ENCODE data around the gene DBNDD1. TPM values are rescaled to one million over a fixed set of nuclear protein-coding genes. Genes with fewer than 3 reads are reported as not detected.

The DBNDD1 gene
- total and polyA plus RNA-seq, 2 experiments from 2014 or later = 63.3 to 90.8 TPM

GRCh38 chr16:90001761-90002503 lies 17.3 kb downstream of the DBNDD1 start:
- H3K4me2 ChIP-seq = no peak overlapping the region
- Mint-ChIP-seq H3K36me3 (ENCODE audit: low read depth) (peaks cover 18% of the 10 kb centered on the region), H3K4me1 (no peaks in the 10 kb centered on the region; the same call in 2 of the 3 replicates), H3K4me3 (no peak overlapping the region), H3K9me3 (peaks cover 7% of the 10 kb centered on the region; the same call in 2 of the 3 replicates), H3K27ac (no peak overlapping the region), H3K27me3 (ENCODE audit: insufficient read depth, low read depth, poor library complexity) (peaks cover 27% of the 10 kb centered on the region)
- H3K27me3 ChIP-seq (ENCODE audit: insufficient read depth) = no peaks in the 10 kb centered on the region
- ATAC-seq (no peak), DNase-seq (ENCODE audit: low spot score) (no peak)
- H3K4me3 ChIP-seq = no peak overlapping the region
- no peak overlapping the region for H2AFZ ChIP-seq
- H3K9me2 ChIP-seq (ENCODE audit: insufficient read depth) = no peaks in the 10 kb centered on the region
- H3K36me3 ChIP-seq (ENCODE audit: insufficient read depth) = no peaks in the 10 kb centered on the region
- H4K20me1 ChIP-seq (replicated peaks; ENCODE audit: insufficient read depth) = no peaks in the 10 kb centered on the region
- no peak overlapping the region for H3K27ac ChIP-seq (ENCODE audit: low read depth)
- 0 out of 2 replicates have a peak, but pooled peaks cover 6% of the 10 kb centered on the region for H3F3A ChIP-seq (replicated peaks; ENCODE audit: low read depth)
- no peaks in the 10 kb centered on the region for H3K79me2 ChIP-seq (replicated peaks; ENCODE audit: insufficient read depth)
- TF ChIP-seq EZH2 (IDR thresholded peaks at IDR 0.05; ENCODE audit: low read depth, unreplicated experiment) (no peak), ZNF114 (CRISPR knock-in tag; IDR thresholded peaks at IDR 0.05) (no peak), JUNB (IDR thresholded peaks at IDR 0.05; ENCODE audit: unreplicated experiment) (no peak), ZNF462 (CRISPR knock-in tag; IDR thresholded peaks at IDR 0.05) (no peak), ETS1 (IDR thresholded peaks at IDR 0.05) (no peak), REST (IDR thresholded peaks at IDR 0.05; ENCODE audit: unreplicated experiment) (no peak), ZNF331 (CRISPR knock-in tag; IDR thresholded peaks at IDR 0.05; ENCODE audit: low read depth) (no peak), POLR2AphosphoS5 (IDR thresholded peaks at IDR 0.05; ENCODE audit: low read depth) (no peak), EZH2phosphoT487 (IDR thresholded peaks at IDR 0.05; ENCODE audit: unreplicated experiment) (no peak)
- TF ChIP-seq, protein P1, sequence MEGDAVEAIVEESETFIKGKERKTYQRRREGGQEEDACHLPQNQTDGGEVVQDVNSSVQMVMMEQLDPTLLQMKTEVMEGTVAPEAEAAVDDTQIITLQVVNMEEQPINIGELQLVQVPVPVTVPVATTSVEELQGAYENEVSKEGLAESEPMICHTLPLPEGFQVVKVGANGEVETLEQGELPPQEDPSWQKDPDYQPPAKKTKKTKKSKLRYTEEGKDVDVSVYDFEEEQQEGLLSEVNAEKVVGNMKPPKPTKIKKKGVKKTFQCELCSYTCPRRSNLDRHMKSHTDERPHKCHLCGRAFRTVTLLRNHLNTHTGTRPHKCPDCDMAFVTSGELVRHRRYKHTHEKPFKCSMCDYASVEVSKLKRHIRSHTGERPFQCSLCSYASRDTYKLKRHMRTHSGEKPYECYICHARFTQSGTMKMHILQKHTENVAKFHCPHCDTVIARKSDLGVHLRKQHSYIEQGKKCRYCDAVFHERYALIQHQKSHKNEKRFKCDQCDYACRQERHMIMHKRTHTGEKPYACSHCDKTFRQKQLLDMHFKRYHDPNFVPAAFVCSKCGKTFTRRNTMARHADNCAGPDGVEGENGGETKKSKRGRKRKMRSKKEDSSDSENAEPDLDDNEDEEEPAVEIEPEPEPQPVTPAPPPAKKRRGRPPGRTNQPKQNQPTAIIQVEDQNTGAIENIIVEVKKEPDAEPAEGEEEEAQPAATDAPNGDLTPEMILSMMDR (conservative IDR thresholded peaks at IDR 0.05; ENCODE audit: low read depth in 2 of 2) = no peak
- no peaks in the 10 kb centered on the region for H3K4me1 ChIP-seq (ENCODE audit: insufficient read depth)
